PC-9 (cell line): ENCODE results near the gene FCN2.

Experiments
- CTCF ChIP-seq: fragments of 200-600 bp; sonication (generic); conservative IDR thresholded peaks from 2 replicates; pipeline ENCODE4 v1.6.1; 2017; ENCODE audit warnings: mixed run types, antibody characterized with exemption, mild to moderate bottlenecking, moderate library complexity
- EZH2 ChIP-seq: fragments of 200-600 bp; sonication (generic); IDR thresholded peaks from 2 replicates; pipeline ENCODE4 v1.8.0; 2017; ENCODE audit warnings: antibody characterized with exemption, low read depth

DNA sequence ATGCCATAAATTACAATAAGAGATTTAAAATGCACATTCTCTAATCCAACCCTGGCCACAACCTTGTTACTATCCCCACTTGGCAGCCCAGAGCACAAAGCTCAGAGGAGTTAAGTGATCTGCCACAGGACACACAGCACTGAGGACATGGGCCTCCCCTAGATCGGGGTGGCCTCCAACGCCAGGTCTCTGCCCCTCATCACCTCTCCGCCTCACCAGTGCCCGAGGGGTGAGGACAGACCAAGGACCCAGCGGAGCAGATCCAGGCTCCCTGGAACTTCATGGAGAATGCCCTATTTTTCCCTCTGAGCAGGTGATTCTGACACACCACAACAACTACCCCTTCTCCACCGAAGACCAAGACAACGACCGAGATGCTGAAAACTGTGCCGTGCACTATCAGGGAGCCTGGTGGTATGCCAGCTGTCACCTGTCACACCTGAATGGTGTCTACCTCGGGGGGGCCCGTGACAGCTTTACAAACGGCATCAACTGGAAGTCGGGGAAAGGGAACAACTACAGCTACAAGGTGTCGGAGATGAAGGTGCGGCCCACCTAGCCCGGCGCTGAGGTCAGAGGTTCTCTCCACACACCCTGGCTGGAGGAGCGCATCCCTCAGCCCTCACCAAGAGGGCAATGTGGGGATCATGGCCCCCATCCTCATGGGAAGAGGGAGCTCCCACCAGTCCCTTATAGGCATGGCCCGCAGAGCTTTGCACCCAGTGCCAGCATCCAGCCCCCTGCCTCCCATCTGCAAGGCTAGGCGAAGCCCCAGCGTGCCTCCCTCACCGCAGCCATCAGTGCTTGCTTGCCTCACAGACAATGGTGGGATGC lies 12.5 kb upstream of the FCN2 start:
- no peak for TF ChIP-seq CTCF
- no peak for TF ChIP-seq EZH2
